A549 (cell line): ENCODE measurements around the gene SMU1. TPM values are rescaled to one million over a fixed set of nuclear protein-coding genes. Genes with fewer than 3 reads are reported as not detected.
A peak's percentile ranks its signal among the peaks of the same experiment; 100 is the strongest.
"Not testable (repeated sequence)": the region's sequence is repeated elsewhere in the genome, so short reads cannot be mapped to it uniquely, and the experiment has no call there.

Experiments used
- ATAC-seq, 2 experiments: fragments of 200-7000 bp in 1 of 2; fragments of >200 bp in 1 of 2; cut with Nextera tagmentation in 1 of 2; cut with Tn5 transposase in 1 of 2; 3 replicates each; pipeline versions ENCODE4 v1.8.0 to v1.9.1; 2018 to 2020; ENCODE audit warnings: mild to moderate bottlenecking in 1 of 2, moderate library complexity in 1 of 2
- CTCF ChIA-PET: fragments of 300-600 bp; sonication (Branson Sonifier 250); formaldehyde crosslinking; extraction: SDS; loops from one replicate; lab custom pipeline; 2021; ENCODE audit warnings: antibody characterized with exemption, inconsistent platforms; lab: Yijun Ruan, JAX
- POLR2A ChIA-PET: fragments of 350-600 bp; formaldehyde crosslinking; extraction: SDS; loops from one replicate; lab custom pipeline; 2021; ENCODE audit warnings: antibody characterized with exemption, inconsistent platforms; lab: Yijun Ruan, JAX
- DNase-seq, 2 experiments: peaks; one replicate each; pipeline versions ENCODE4 v3.0.0 to v3.0.0-alpha.2; 2011 to 2016; ENCODE audit warnings: low read depth in 1 of 2, low spot score in 1 of 2
- FAIRE-seq: peaks from 2 replicates; lab custom pipeline; 2011; peaks lifted over from hg19 to GRCh38; lab: Jason Lieb, UNC
- H3K27ac ChIP-seq, 2 experiments: fragments of >200 bp; sonication (Bioruptor Twin); formaldehyde crosslinking; 3 replicates each; pipeline ENCODE4 v1.5.1; 2016 to 2017
- H3K4me1 ChIP-seq: fragments of >200 bp; sonication (Bioruptor Twin); formaldehyde crosslinking; 3 replicates; pipeline ENCODE4 v1.6.1; 2016
- H3K4me2 ChIP-seq: fragments of >200 bp; sonication (Bioruptor Twin); formaldehyde crosslinking; 3 replicates; pipeline ENCODE4 v1.6.1; 2016
- H3K4me3 ChIP-seq: fragments of >200 bp; sonication (Bioruptor Twin); formaldehyde crosslinking; 3 replicates; pipeline ENCODE4 v1.5.1; 2016
- H3K9me3 ChIP-seq: fragments of >200 bp; sonication (Bioruptor Twin); formaldehyde crosslinking; 3 replicates; pipeline ENCODE4 v1.6.1; 2016
- CBX2 ChIP-seq: fragments of 200-600 bp; sonication (generic); IDR thresholded peaks from 2 replicates; pipeline ENCODE4 v1.6.1; 2016; ENCODE audit warnings: low read depth, mild to moderate bottlenecking, borderline replicate concordance
- CBX8 ChIP-seq: fragments of 200-600 bp; sonication (generic); IDR thresholded peaks from 2 replicates; pipeline ENCODE4 v1.6.1; 2016
- CEBPB ChIP-seq, 2 experiments: fragments of >200 bp in 1 of 2; sonication (Bioruptor Twin) in 1 of 2; formaldehyde crosslinking in 1 of 2; IDR thresholded peaks; 2 replicates each; pipeline ENCODE4 v1.6.1; 2012 to 2016
- CHD2 ChIP-seq: fragments of 150-350 bp; IDR thresholded peaks from 2 replicates; pipeline ENCODE4 v1.6.1; 2014; ENCODE audit warnings: low read length; ENCODE audit not compliant: partially characterized antibody
- CHD4 ChIP-seq: fragments of 200-600 bp; sonication (generic); IDR thresholded peaks from 2 replicates; pipeline ENCODE4 v1.6.1; 2016; ENCODE audit warnings: antibody characterized with exemption, mild to moderate bottlenecking, borderline replicate concordance
- EHF ChIP-seq: fragments of 250-450 bp; sonication (Bioruptor Pico); IDR thresholded peaks from 2 replicates; pipeline ENCODE4 v1.5.0; 2020; ENCODE audit warnings: mild to moderate bottlenecking
- EHMT2 ChIP-seq: fragments of 200-600 bp; sonication (generic); IDR thresholded peaks from 2 replicates; pipeline ENCODE4 v1.6.1; 2016; ENCODE audit warnings: antibody characterized with exemption, low read depth, mild to moderate bottlenecking, moderate library complexity
- EP300 ChIP-seq, 2 experiments: fragments of >200 bp; sonication (Bioruptor Twin); formaldehyde crosslinking; IDR thresholded peaks; 2 replicates in 1 of 2; 3 replicates in 1 of 2; pipeline ENCODE4 v1.6.1; 2016 to 2017
- FOSB ChIP-seq: fragments of 250-450 bp; sonication (Bioruptor Pico); IDR thresholded peaks from 2 replicates; pipeline ENCODE4 v1.5.0; 2020; ENCODE audit warnings: mild to moderate bottlenecking, moderate library complexity
- HES2 ChIP-seq: fragments of >200 bp; sonication (Bioruptor Twin); formaldehyde crosslinking; IDR thresholded peaks from 2 replicates; pipeline ENCODE4 v1.6.1; 2016
- HEYL ChIP-seq: fragments of 250-450 bp; sonication (Bioruptor Pico); IDR thresholded peaks from 2 replicates; pipeline ENCODE4 v1.8.0; 2021; ENCODE audit warnings: mild to moderate bottlenecking, moderate library complexity
- HMGXB4 ChIP-seq: fragments of 250-450 bp; sonication (Bioruptor Pico); IDR thresholded peaks from 2 replicates; pipeline ENCODE4 v1.5.0; 2021; ENCODE audit warnings: mild to moderate bottlenecking, moderate library complexity, borderline replicate concordance
- JUN ChIP-seq, 2 experiments: fragments of >200 bp; sonication (Bioruptor Twin); formaldehyde crosslinking; IDR thresholded peaks; 2 replicates in 1 of 2; 3 replicates in 1 of 2; pipeline ENCODE4 v1.6.1; 2016 to 2017
- NPAS2 ChIP-seq: fragments of 250-450 bp; sonication (Bioruptor Pico); IDR thresholded peaks from 2 replicates; pipeline ENCODE4 v1.8.0; 2022; ENCODE audit warnings: mild to moderate bottlenecking, moderate library complexity, borderline replicate concordance
- NR3C1 ChIP-seq: fragments of >200 bp; sonication (Bioruptor Twin); formaldehyde crosslinking; IDR thresholded peaks from 3 replicates; pipeline ENCODE4 v1.6.1; 2017
- PHF8 ChIP-seq: fragments of 200-600 bp; sonication (generic); IDR thresholded peaks from 2 replicates; pipeline ENCODE4 v1.6.1; 2016; ENCODE audit warnings: low read depth, mild to moderate bottlenecking, antibody characterized with exemption, moderate library complexity, borderline replicate concordance
- RFX5 ChIP-seq: fragments of 450-650 bp; IDR thresholded peaks from 2 replicates; pipeline ENCODE4 v1.7.1; 2014; ENCODE audit warnings: antibody characterized with exemption, mild to moderate bottlenecking, moderate library complexity
- RNF2 ChIP-seq: fragments of 200-600 bp; sonication (generic); IDR thresholded peaks from 2 replicates; pipeline ENCODE4 v1.6.1; 2016; ENCODE audit warnings: low read depth, mild to moderate bottlenecking, antibody characterized with exemption, moderate library complexity, borderline replicate concordance
- SMC3 ChIP-seq: fragments of >200 bp; sonication (Bioruptor Twin); formaldehyde crosslinking; IDR thresholded peaks from 3 replicates; pipeline ENCODE4 v1.6.1; 2018; ENCODE audit warnings: inconsistent platforms
- TP53 ChIP-seq: fragments of 250-450 bp; sonication (Bioruptor Pico); IDR thresholded peaks from 2 replicates; pipeline ENCODE4 v1.5.0; 2021; ENCODE audit warnings: mild to moderate bottlenecking, moderate library complexity
- WGBS: methylation state at CpG from one replicate; pipeline ENCODE4 v1.1.6; 2017; ENCODE audit errors: missing lambda C conversion rate; 5-methylcytosine and 5-hydroxymethylcytosine counted together
- polyA plus RNA-seq, 4 experiments: library from polyadenylated mRNA; depleted of rRNA in 3 of 4; stranded (reverse); fragments of >200 nt; fragmentation: RNase III in 1 of 4; extraction: RNeasy Plus Mini Kit Qiagen cat#74134 plus additional on column Dnase treatment in 1 of 4; gene quantifications; 2 replicates in 3 of 4; 3 replicates in 1 of 4; pipeline ENCODE4 v1.2.3, GENCODE V29; 2011 to 2017

SMU1 gene
- polyA plus RNA-seq, 2 of the 4 experiments (the other 2 are of a cell fraction), result 25.0 to 26.0 TPM

- TF ChIP-seq CEBPB (IDR thresholded peaks at IDR 0.05) (no peak), RNF2 (no peak), HMGXB4 (CRISPR knock-in tag) (no peak), SMC3 (no peak), CBX2 (no peak), CHD4 (no peak), PHF8 (no peak), FOSB (CRISPR knock-in tag) (no peak), EHMT2 (no peak), CHD2 (no peak), JUN (IDR thresholded peaks at IDR 0.05) (no peak), TP53 (CRISPR knock-in tag) (no peak), EHF (CRISPR knock-in tag) (no peak), HEYL (CRISPR knock-in tag) (no peak), NR3C1 (no peak)
- TF ChIP-seq, all 56 proteins: peak for 0
- H3K9me3 ChIP-seq, result no peaks in the 10 kb centered on the region
- ATAC-seq (no peak), DNase-seq (no peak), FAIRE-seq (no peak)
- no peak overlapping the region for H3K4me3 ChIP-seq
- WGBS, result 81% methylated on average over 3 of the region's 3 CpGs
- ChIA-PET CTCF (interaction anchor here (1.2 kb wide), 1 partner anchor 9 kb away, joined by 3 read pairs; no protein-coding TSS in a partner anchor), POLR2A (interaction anchor here (0.9 to 4.3 kb wide), 2 partner anchors 10 to 13 kb away, joined by 4 to 41 read pairs; partner anchors contain the start of genes APTX and DNAJA1)
- no peak overlapping the region for H3K27ac ChIP-seq
- H3K4me2 ChIP-seq, result no peak overlapping the region
- H3K4me1 ChIP-seq, result no peaks in the 10 kb centered on the region
Observed at GRCh38 chr9:33011831-33012230, 64.6 kb downstream of the SMU1 start.

- DNase-seq, result no peak
- TF ChIP-seq FOSB (CRISPR knock-in tag) (no peak), RFX5 (no peak), NPAS2 (CRISPR knock-in tag) (no peak), CHD2 (no peak), SMC3 (no peak), EP300 (IDR thresholded peaks at IDR 0.05) (no peak), CBX8 (no peak), HES2 (no peak)
- peak; percentile 62 to 66; a peak in 4 of 6 replicates for ATAC-seq
- WGBS, result 83% methylated on average over 4 of the region's 4 CpGs
- POLR2A ChIA-PET, result interaction anchor here (1.4 kb wide), 1 partner anchor 17 kb away, joined by 6 read pairs; the partner anchor contains the start of gene DNAJA1
- Histone ChIP-seq H3K27ac (no peak overlapping the region), H3K4me2 (no peak overlapping the region), H3K4me3 (no peak overlapping the region), H3K4me1 (no peaks in the 10 kb centered on the region), H3K9me3 (no peaks in the 10 kb centered on the region)
- CTCF ChIA-PET, result no interaction called here
- FAIRE-seq, result no peak
Observed at GRCh38 chr9:33007755-33008154, 68.7 kb downstream of the SMU1 start.

- H3K27ac ChIP-seq, POLR2A ChIA-PET, H3K9me3 ChIP-seq, H3K4me1 ChIP-seq, H3K4me3 ChIP-seq, FAIRE-seq, ATAC-seq, DNase-seq, H3K4me2 ChIP-seq: not testable (repeated sequence)
- CTCF ChIA-PET, result interaction anchor here (0.6 to 1.3 kb wide), 2 partner anchors 421 to 626 kb away, joined by 3 read pairs; no protein-coding TSS in a partner anchor
Observed at GRCh38 chr9:33005335-33005734, 71.1 kb downstream of the SMU1 start.

- DNase-seq (peak in 1 of 2 experiments; percentile 21), ATAC-seq (peak in 1 of 2 experiments; percentile 46; a peak in 3 of 6 replicates)
- peak overlapping the region; percentile 59 for H3K4me3 ChIP-seq
- POLR2A ChIA-PET, result interaction anchor here (1.4 to 3.9 kb wide), 2 partner anchors 12 to 25 kb away, joined by 3 to 27 read pairs; partner anchors contain the start of gene DNAJA1
- peak overlapping the region; percentile 99 for H3K4me2 ChIP-seq
- WGBS, result 7% methylated on average over 11 of the region's 12 CpGs
- peaks cover 15% of the 10 kb centered on the region; the same call in 2 of the 3 replicates for H3K4me1 ChIP-seq
- FAIRE-seq, H3K9me3 ChIP-seq: not testable (repeated sequence)
- CTCF ChIA-PET, result interaction anchor here (0.7 to 1.2 kb wide), 2 partner anchors 12 to 429 kb away, joined by 3 read pairs; no protein-coding TSS in a partner anchor
- peak overlapping the region; percentile 71 to 87 for H3K27ac ChIP-seq
Observed at GRCh38 chr9:33000682-33001055, 75.8 kb downstream of the SMU1 start.
